HG03520 (cell line): ENCODE data around the gene CCDC90B.

Experiments used
- ATAC-seq: cut with Tn5 transposase; IDR thresholded peaks from one replicate; pipeline ENCODE4 v1.9.1; 2021; ENCODE audit warnings: mild to moderate bottlenecking, moderate library complexity; ENCODE audit not compliant: unreplicated experiment

The CCDC90B gene

DNA sequence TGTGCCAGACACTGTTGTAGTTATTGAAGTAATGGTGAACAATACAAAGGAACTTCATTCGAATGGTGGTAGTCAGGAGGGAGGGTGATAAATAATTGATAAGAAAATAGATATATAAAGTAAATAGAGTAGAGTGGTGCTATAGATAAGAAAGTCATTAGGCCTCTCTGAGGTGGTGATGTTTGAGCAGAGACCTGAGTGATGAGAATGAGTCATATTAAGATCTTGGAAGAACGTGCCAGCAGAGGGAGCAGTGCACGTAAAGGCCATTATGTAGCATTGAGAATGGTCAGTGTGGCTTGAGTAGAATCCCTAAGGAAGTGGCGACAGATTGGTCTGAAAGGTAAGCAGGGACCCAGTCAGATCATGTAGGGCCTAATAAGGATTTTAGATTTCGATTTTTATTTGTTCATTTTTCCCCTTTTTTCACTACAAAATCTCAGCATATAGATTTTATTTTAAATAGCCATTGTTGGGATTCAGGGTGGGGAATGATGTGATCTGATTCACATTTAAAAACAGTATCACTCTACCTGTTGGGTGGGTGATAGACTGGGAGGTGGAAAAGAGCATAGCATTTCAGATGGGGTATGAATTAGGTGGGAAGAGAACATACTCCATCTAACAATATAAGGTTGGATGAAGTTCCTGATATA, 44.7 kb downstream of the CCDC90B start:
- ATAC-seq: no peak

DNA sequence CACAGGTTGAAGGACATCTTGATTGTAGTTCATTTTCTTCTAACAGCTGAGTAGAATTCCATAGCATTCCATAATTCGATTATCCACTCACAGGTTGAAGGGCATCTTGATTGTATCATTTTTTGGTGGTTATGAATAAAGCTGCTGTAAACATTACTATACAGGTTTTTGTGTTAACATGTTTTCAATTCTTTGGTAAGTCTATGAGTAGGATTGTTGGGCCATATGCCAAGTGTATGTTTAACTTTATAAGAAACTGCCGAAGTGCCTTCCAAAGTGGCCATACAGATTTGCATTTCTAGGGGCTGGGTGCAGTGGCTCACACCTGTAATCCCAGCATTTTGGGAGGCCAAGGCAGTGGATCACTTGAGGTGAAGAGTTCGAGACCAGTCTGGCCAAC, 48.1 kb downstream of the CCDC90B start:
- no peak for ATAC-seq

DNA sequence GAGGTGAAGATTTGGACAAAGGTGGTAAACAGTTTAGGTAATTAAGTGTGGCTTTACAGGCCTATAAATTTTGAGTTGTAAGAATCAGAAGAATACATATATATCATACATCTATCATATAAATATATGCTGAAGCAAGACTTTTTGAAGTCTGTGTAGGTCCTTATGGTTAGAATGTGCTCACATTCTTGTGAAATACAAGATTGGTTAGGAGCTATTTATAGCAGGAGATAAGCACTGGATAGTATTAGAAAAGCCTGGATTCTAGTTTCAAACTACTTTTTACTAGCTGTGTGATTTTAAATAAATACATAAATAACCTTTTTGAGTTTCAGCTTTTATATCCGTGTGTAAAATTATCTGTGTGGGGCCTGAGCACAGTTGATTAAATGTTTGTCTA, 50.3 kb downstream of the CCDC90B start:
- ATAC-seq: no peak

DNA sequence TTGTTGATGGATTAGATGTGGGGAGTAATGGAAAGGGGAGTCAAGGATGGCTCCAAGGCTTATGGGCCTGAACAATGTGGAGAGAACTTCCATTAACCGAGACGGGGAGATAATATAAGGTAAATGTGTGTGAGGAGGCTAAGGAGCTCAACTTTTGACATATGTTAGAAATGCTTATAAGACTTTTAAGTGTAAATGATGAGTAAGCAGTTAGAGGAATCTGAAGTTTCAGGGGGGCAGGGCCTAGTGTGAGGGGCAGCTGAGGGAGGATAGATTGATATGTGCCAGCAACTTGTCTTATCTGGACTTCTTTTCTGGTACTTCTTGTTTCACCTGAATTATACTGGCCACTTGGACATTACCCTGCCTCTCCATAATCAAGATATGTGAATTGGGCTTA, 62.7 kb downstream of the CCDC90B start:
- ATAC-seq: no peak

DNA sequence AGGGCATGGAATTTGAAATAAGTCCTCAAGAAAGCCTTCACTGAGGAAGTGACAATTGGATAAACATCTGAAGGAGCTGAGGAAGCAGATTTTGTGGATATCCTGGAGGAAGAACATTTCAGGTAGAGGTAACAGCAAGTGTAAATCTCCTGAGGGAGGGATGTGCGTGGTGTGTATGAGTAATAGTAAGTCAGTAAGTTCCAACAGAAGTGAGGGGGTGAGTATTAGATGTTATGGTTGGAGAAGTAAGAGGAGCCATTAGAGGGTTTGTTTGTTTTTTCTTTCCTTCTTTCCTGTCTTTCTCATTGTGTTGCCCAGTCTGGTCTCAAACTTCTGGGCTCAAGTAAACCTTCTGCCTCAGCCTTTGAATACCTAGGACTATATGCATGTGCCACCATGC, 63.7 kb downstream of the CCDC90B start:
- ATAC-seq: no peak

DNA sequence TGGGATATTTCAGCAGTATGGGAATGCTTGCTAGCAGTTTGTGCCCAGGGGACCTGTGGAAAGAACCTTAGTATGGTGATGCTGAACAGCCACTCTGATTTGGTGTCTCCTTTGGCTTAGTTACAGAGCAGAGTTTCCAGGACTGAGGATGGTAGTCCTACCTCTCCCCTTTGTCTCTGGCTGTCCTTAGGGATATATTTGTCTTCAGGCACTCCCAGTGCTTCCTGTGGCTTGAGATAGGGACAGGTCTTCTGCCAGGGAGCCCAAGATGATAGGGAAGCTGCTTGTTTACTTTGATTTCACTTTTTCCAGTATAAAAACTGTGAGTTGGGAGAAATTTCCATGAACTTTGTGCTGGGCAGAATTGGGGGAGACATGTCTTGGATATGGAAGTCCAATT, 64.5 kb downstream of the CCDC90B start:
- no peak for ATAC-seq

DNA sequence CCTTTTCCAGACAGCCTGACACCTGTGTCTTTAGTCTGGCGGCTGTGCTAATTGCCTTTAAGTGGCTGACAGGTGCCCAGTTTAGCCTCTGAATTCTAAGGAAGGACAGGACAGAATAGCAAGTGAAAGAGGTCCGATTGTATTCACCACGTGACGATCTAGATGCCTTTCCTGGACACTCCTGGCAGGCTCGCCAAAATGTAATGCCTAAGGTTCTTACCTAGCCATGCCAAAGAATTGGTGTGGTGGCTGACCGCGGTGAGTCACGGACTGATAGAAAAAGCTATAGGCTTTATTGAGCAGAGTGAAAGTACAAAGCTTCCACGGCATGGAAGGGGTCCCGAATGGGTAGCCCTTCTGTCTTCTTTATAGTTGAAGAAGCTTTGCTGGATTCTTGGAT, 65.9 kb downstream of the CCDC90B start:
- ATAC-seq: no peak

DNA sequence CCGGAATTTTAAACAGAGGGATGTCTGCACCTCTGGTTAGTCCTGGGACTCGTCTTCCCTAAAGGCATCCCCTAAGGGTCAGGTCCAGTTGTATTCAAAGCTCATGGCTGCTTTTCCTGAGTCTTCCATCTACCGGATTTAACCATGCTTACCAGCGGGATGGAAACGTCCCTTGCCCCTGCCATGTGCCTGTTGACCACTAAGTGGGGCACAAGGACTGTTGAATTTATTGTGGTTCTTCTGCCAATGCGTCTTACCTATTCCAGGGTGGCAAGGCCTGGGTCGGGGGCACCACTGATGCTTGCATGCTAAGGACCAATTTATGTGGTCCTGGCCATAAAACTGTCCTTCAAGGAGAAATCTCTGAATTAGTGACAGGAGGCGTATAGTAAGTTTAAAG, 67.1 kb downstream of the CCDC90B start:
- ATAC-seq: no peak
